Articular chondrocyte of knee joint (primary cell): ENCODE data around the gene MTHFD1L. TPM values are rescaled to one million over a fixed set of nuclear protein-coding genes. Genes with fewer than 3 reads are reported as not detected.

ENCODE experiments used
- small RNA-seq: library from RNA; depleted of rRNA; stranded (forward); fragments of <200 nt; gene quantifications from one replicate; pipeline ENCODE3, GENCODE V24; 2012
- total RNA-seq: library from RNA; depleted of rRNA; stranded (reverse); fragments of >200 nt; gene quantifications from 2 replicates; pipeline ENCODE4 v1.2.3, GENCODE V29; 2012

Gene MTHFD1L
- total RNA-seq, result 45.9 and 70.8 TPM in 2 replicates

DNA sequence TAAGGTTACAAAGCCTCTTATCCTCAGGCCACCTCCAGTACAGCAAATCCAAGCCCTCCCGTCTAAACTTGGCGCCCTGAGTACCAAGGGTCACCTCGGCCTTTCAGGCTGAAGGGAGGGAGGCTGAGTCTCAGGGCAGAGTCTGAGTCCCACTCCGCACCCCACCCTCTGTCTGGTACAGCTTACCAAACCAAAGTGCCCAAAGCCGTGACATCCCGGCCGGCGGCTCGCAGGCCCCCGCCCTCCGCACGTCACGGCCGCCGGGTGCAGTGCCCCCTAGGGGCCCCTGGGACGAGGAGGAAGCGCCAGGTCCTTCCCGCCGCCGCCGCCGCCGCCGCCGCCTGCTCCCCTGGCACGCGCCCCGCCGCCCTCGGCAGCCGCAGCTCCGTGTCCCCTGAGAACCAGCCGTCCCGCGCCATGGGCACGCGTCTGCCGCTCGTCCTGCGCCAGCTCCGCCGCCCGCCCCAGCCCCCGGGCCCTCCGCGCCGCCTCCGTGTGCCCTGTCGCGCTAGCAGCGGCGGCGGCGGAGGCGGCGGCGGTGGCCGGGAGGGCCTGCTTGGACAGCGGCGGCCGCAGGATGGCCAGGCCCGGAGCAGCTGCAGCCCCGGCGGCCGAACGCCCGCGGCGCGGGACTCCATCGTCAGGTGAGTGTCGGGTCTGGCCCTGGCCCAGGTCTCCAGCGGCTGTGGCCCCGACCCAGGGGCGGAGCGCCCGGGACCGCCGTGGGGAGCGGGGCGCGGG lies at the start of gene MTHFD1L:
Gene MTHFD1L (plus strand): TSS at position 297 of the 741 bp plus-strand sequence. CDS start 121 bp downstream, at position 418.

Small RNA genes within 50 kb of the gene (small RNA-seq; reads per million reads assigned to genes)
- not detected for gene RNU6-302P
